ENCODE measurements around the gene TEDC2.

DNA sequence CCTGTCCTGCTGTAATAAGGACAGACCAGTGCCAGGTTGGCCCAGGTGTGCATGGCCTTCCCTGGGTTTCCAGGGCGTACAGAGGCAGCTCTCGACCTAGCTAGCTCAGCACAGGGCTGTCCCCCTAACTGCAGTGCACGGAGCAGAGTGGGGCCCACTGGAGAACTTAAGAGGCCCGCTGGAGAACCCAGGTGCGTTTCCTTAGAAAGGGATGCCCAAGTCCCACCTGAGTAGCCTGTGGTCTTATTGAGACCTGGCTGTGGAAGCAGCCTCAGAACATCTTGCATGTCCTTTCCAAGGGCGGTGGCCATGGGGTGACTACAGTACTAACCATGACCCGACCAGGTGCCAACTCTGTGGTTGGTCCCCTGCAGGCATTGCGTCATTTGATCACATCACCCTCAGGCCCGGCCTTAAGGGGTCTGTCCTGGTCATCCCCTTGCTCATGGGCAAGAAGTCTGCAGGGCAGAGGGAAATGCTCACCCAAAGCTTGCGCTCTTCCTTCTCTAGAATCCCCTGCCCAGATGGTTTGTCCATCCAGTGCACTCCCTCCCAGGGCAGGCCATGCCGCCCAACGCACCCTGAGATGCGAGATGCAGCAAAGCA lies 34.0 kb upstream of the TEDC2 start:
- TF ChIP-seq, protein P1, sequence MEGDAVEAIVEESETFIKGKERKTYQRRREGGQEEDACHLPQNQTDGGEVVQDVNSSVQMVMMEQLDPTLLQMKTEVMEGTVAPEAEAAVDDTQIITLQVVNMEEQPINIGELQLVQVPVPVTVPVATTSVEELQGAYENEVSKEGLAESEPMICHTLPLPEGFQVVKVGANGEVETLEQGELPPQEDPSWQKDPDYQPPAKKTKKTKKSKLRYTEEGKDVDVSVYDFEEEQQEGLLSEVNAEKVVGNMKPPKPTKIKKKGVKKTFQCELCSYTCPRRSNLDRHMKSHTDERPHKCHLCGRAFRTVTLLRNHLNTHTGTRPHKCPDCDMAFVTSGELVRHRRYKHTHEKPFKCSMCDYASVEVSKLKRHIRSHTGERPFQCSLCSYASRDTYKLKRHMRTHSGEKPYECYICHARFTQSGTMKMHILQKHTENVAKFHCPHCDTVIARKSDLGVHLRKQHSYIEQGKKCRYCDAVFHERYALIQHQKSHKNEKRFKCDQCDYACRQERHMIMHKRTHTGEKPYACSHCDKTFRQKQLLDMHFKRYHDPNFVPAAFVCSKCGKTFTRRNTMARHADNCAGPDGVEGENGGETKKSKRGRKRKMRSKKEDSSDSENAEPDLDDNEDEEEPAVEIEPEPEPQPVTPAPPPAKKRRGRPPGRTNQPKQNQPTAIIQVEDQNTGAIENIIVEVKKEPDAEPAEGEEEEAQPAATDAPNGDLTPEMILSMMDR (IDR thresholded peaks at IDR 0.05 in 4 of 5, conservative IDR thresholded peaks at IDR 0.05 in 1 of 5) = no peak
- TF ChIP-seq POLR2A (IDR thresholded peaks at IDR 0.05) = no peak

Data from gastrocnemius medialis (tissue), 4 donors.